ENCODE data around the gene CCL20.

CCL20 gene

DNA sequence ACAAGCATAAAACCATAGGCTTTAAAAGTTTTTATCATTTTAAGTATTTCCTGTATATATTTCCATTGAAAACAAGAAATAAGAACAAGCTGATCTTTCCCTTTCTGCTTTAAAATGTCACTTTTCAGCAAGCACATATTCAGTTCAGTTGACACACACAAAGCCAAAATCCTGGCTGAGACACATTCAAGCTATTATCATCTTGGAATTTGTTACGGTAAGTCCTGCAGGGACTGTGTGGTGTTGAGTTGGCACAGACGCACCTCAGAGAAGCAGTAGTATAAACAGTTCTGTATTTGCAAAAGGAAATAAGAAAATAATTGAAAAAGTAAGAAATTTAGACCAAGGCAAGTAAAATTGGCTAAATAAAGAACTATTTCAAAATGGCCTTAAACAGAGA is 47.4 kb downstream of the CCL20 start:
- no peaks in the 10 kb centered on the region for H3K9me3 ChIP-seq (ENCODE audit: control insufficient read depth, insufficient read depth, low read length)
- no peak overlapping the region for H3K9ac ChIP-seq (ENCODE audit: low read depth, low read length)
- no peak overlapping the region for H3K4me3 ChIP-seq (ENCODE audit: low read depth, low read length)
- no peaks in the 10 kb centered on the region for H3K27me3 ChIP-seq (ENCODE audit: control insufficient read depth, insufficient read depth, low read length)
- no peaks in the 10 kb centered on the region for H3K36me3 ChIP-seq (ENCODE audit: control insufficient read depth, insufficient read depth, low read length)
- H3K4me1 ChIP-seq (ENCODE audit: control insufficient read depth, insufficient read depth, low read length) = peaks cover 21% of the 10 kb centered on the region
- H3K27ac ChIP-seq (ENCODE audit: low read depth, low read length) = no peak overlapping the region

DNA sequence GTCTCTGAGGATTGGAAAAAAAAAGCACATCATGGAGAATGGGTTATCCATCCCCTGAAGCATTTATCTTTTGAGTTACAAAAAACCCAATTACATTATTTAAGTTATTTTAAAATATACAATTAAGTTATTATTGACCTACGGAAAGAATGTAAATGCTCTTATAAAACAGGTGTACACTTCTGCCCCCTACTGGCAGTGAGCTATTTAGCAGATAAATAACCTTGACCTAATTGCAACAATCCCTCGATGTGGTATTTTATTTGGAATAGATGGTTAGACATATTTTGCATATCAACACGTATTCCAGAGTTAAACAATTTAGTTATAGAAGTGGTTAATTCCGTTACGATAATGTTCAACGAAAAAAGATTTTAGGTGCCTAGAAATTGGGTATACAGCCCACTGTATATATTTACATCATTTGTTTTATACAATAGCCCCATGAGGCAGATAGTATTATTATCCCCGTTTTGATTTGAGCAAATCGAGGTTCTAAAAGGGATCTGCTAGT is 48.6 kb downstream of the CCL20 start:
- Histone ChIP-seq H3K4me3 (ENCODE audit: low read depth, low read length) (no peak overlapping the region), H3K27ac (ENCODE audit: low read depth, low read length) (peak overlapping the region; percentile 82), H3K4me1 (ENCODE audit: control insufficient read depth, insufficient read depth, low read length) (peaks cover 21% of the 10 kb centered on the region), H3K9me3 (ENCODE audit: control insufficient read depth, insufficient read depth, low read length) (no peaks in the 10 kb centered on the region), H3K27me3 (ENCODE audit: control insufficient read depth, insufficient read depth, low read length) (no peaks in the 10 kb centered on the region), H3K9ac (ENCODE audit: low read depth, low read length) (no peak overlapping the region), H3K36me3 (ENCODE audit: control insufficient read depth, insufficient read depth, low read length) (no peaks in the 10 kb centered on the region)

DNA sequence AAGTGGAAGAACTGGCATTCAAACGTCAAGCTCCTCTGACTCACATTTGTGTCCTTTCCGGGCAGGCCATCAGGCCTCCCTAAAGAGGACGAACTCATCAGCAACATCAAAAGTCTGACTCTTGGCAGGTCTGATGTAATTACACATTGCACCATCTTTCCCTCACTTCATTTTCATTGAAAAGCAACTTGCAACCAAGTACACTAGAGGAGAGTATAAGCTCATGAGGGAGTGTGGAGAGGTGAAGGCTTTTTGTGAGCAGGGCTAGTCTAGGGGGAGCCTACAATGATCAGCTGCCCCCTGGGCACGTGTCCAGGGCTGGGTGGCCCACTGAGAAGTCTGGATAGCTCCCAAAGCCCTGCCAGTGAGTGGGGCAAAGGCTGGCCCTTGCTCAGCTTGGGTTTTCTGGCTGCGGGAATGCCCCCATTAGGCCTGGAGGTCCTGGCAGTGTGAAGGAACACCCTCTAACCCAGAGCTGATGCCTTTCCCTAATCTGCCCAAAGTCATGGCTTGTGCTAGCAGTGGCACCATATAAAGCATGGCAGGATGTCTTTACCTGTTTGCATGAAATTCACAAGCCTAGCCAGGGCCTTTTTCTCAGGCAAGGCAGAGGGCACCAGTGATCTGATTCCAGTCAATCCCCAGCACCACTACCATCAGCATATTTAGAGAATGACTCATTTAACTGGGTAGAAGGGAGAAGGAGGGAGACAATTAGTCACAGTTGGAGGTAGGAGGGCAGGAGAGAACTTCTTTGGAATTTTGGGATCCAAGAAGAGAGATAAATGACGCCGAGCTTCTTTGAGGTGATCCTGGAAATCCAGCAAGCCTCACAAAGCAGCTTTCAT is 49.3 kb downstream of the CCL20 start:
- Histone ChIP-seq H3K27me3 (ENCODE audit: control insufficient read depth, insufficient read depth, low read length) (no peaks in the 10 kb centered on the region), H3K4me1 (ENCODE audit: control insufficient read depth, insufficient read depth, low read length) (peaks cover 21% of the 10 kb centered on the region), H3K36me3 (ENCODE audit: control insufficient read depth, insufficient read depth, low read length) (no peaks in the 10 kb centered on the region), H3K9ac (ENCODE audit: low read depth, low read length) (no peak overlapping the region), H3K9me3 (ENCODE audit: control insufficient read depth, insufficient read depth, low read length) (no peaks in the 10 kb centered on the region), H3K27ac (ENCODE audit: low read depth, low read length) (peak overlapping the region; percentile 82), H3K4me3 (ENCODE audit: low read depth, low read length) (no peak overlapping the region)

DNA sequence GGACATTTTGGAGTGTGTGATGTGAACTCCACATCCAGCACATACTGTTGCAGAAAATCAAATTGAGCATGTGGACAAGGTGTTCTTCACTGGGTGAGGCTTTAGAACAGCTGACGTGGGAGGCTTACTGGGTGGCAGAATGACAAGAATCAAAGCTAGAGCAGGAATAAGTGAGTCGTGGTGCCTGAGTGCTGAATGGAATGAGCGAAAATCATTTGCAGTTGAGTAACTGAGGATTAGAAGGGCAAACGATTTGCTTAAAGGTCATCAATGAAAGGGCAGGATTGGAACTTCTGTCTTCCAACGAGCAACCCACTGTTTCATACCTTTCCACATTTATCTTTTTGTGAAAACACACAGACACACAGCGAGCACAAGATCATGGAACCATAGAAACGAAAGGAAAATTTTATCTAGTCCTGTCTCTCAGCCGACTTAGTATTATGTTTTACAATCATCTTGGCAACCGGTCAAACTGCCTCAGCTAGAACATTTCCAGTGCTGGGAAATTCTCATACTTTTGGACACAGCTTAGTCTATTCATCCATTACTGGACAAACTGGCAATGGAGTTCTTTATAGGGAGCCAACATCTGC is 50.6 kb downstream of the CCL20 start:
- Histone ChIP-seq H3K36me3 (ENCODE audit: control insufficient read depth, insufficient read depth, low read length) (no peaks in the 10 kb centered on the region), H3K27me3 (ENCODE audit: control insufficient read depth, insufficient read depth, low read length) (no peaks in the 10 kb centered on the region), H3K27ac (ENCODE audit: low read depth, low read length) (peak overlapping the region; percentile 82), H3K4me1 (ENCODE audit: control insufficient read depth, insufficient read depth, low read length) (peaks cover 21% of the 10 kb centered on the region), H3K4me3 (ENCODE audit: low read depth, low read length) (no peak overlapping the region), H3K9me3 (ENCODE audit: control insufficient read depth, insufficient read depth, low read length) (no peaks in the 10 kb centered on the region), H3K9ac (ENCODE audit: low read depth, low read length) (no peak overlapping the region)

DNA sequence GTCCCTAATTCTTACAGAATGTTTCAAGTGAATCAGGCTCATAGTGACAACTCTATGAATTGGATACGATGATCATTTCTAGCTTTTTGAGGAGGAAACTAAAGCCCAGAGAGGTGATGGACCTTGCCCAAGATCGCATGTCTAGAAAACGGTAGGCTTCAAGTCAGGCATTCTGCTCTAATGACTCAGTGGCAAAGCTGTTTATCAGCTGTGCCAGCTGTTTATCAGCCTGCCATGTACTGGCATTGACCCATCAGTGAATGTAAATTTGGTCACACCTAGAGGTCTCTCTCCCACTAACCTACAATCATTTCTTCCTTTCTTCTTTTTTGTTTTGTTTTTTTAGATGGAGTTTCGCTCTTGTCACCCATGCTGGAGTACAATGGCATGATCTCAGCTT is 51.6 kb downstream of the CCL20 start:
- Histone ChIP-seq H3K36me3 (ENCODE audit: control insufficient read depth, insufficient read depth, low read length) (no peaks in the 10 kb centered on the region), H3K9ac (ENCODE audit: low read depth, low read length) (no peak overlapping the region), H3K27ac (ENCODE audit: low read depth, low read length) (no peak overlapping the region), H3K4me1 (ENCODE audit: control insufficient read depth, insufficient read depth, low read length) (peaks cover 21% of the 10 kb centered on the region), H3K4me3 (ENCODE audit: low read depth, low read length) (no peak overlapping the region), H3K27me3 (ENCODE audit: control insufficient read depth, insufficient read depth, low read length) (no peaks in the 10 kb centered on the region), H3K9me3 (ENCODE audit: control insufficient read depth, insufficient read depth, low read length) (no peaks in the 10 kb centered on the region)
